Ascending aorta (tissue), 2 donors: ENCODE results near the gene CEPT1. TPM values are rescaled to one million over a fixed set of nuclear protein-coding genes. Genes with fewer than 3 reads are reported as not detected.

Source experiments
- DNase-seq, 2 donors: peaks; one replicate each; pipeline ENCODE4 v3.0.0-alpha.2; 2019; ENCODE audit warnings: low spot score in 2 of 2
- H3K27ac ChIP-seq, 2 donors: fragments of 200-600 bp; sonication (generic); one replicate each; pipeline ENCODE4 v1.5.1; 2016 to 2017; ENCODE audit warnings: mild to moderate bottlenecking in 1 of 2
- H3K27me3 ChIP-seq: fragments of 200-600 bp; sonication (generic); one replicate; pipeline ENCODE4 v1.5.1; 2017
- H3K36me3 ChIP-seq, 2 donors: fragments of 200-600 bp; sonication (generic); one replicate each; pipeline ENCODE4 v1.5.1; 2016
- H3K4me1 ChIP-seq, 2 donors: fragments of 200-600 bp; sonication (generic); one replicate each; pipeline ENCODE4 v1.5.1; 2016 to 2017; ENCODE audit warnings: mild to moderate bottlenecking in 1 of 2
- H3K4me3 ChIP-seq, 2 donors: fragments of 200-600 bp; sonication (generic); one replicate each; pipeline ENCODE4 v1.5.1; 2016 to 2017; ENCODE audit warnings: mild to moderate bottlenecking in 1 of 2
- H3K9me3 ChIP-seq, 2 donors: fragments of 200-600 bp; sonication (generic); one replicate each; pipeline ENCODE4 v1.5.1; 2016
- CTCF ChIP-seq, 3 experiments: fragments of 200-600 bp in 2 of 3; fragments of 450-650 bp in 1 of 3; sonication (generic) in 2 of 3; IDR thresholded peaks; one replicate each; pipeline ENCODE4 v1.5.1; 2016 to 2019; ENCODE audit warnings: antibody characterized with exemption in 3 of 3, mild to moderate bottlenecking in 1 of 3, moderate library complexity in 1 of 3
- intact Hi-C: fragments of 100-400 bp; cut with DNase I; formaldehyde crosslinking; loops from one replicate; pipeline ENCODE4 v1.15.1; 2023
- total RNA-seq: library from RNA; depleted of rRNA; stranded (reverse); fragments of >200 nt; gene quantifications from one replicate; pipeline ENCODE4 v1.1.0, GENCODE V29; 2016

Gene CEPT1
- total RNA-seq, 1 donor from 2014 or later: 6.6 TPM

- DNase-seq: no peak
- no peak for TF ChIP-seq CTCF (IDR thresholded peaks at IDR 0.05)
- intact Hi-C loops: no loop called here
Measured at GRCh38 chr1:111195002-111195684, 55.1 kb downstream of the CEPT1 start.

GRCh38 chr1:111196213-111196612, 56.2 kb downstream of the CEPT1 start:
- H3K4me1 ChIP-seq: no peaks in the 10 kb centered on the region
- H3K9me3 ChIP-seq: no peaks in the 10 kb centered on the region
- intact Hi-C loops: no loop called here
- no peak for DNase-seq
- H3K4me3 ChIP-seq: no peak overlapping the region
- H3K36me3 ChIP-seq: no peaks in the 10 kb centered on the region
- no peak overlapping the region for H3K27ac ChIP-seq
- H3K27me3 ChIP-seq: no peaks in the 10 kb centered on the region
- TF ChIP-seq CTCF (IDR thresholded peaks at IDR 0.05): no peak

More at GRCh38 chr1:111195002-111195684, 55.1 kb downstream of the CEPT1 start:
- H3K4me3 ChIP-seq: no peak overlapping the region
- H3K4me1 ChIP-seq: no peaks in the 10 kb centered on the region
- no peak overlapping the region for H3K27ac ChIP-seq
- H3K9me3 ChIP-seq: no peaks in the 10 kb centered on the region
- H3K27me3 ChIP-seq: no peaks in the 10 kb centered on the region
- H3K36me3 ChIP-seq: no peaks in the 10 kb centered on the region

GRCh38 chr1:111197598-111198284, 57.7 kb downstream of the CEPT1 start:
- no peak for TF ChIP-seq CTCF (IDR thresholded peaks at IDR 0.05)
- DNase-seq: no peak
- intact Hi-C loops: no loop called here
- Histone ChIP-seq H3K9me3 (no peaks in the 10 kb centered on the region), H3K36me3 (no peaks in the 10 kb centered on the region), H3K4me1 (no peaks in the 10 kb centered on the region), H3K27ac (no peak overlapping the region), H3K27me3 (no peaks in the 10 kb centered on the region), H3K4me3 (peak overlapping the region in 1 of 2 donors; percentile 40)

- no peak for TF ChIP-seq CTCF (IDR thresholded peaks at IDR 0.05)
- no peaks in the 10 kb centered on the region for H3K36me3 ChIP-seq
- DNase-seq: no peak
- peaks cover 2% of the 10 kb centered on the region for H3K27me3 ChIP-seq
- peaks cover 2 to 3% of the 10 kb centered on the region in 2 donors for H3K4me1 ChIP-seq
- peak overlapping the region in 1 of 2 donors; percentile 40 for H3K4me3 ChIP-seq
- intact Hi-C loops: no loop called here
- no peaks in the 10 kb centered on the region for H3K9me3 ChIP-seq
- no peak overlapping the region for H3K27ac ChIP-seq
Measured at GRCh38 chr1:111198836-111199235, 58.8 kb downstream of the CEPT1 start.

- H3K4me3 ChIP-seq: peak overlapping the region in 1 of 2 donors; percentile 40
- H3K27ac ChIP-seq: peak overlapping the region in 1 of 2 donors; percentile 26
- intact Hi-C loops: no loop called here
Measured at GRCh38 chr1:111199329-111199728, 59.3 kb downstream of the CEPT1 start.

More at GRCh38 chr1:111199329-111199728, 59.3 kb downstream of the CEPT1 start:
- Histone ChIP-seq H3K4me1 (peaks cover 3% of the 10 kb centered on the region in 2 donors), H3K27me3 (peaks cover 6% of the 10 kb centered on the region), H3K9me3 (no peaks in the 10 kb centered on the region), H3K36me3 (no peaks in the 10 kb centered on the region)
- DNase-seq: no peak
- TF ChIP-seq CTCF (IDR thresholded peaks at IDR 0.05): no peak
